Esophagus squamous epithelium (tissue), 5 donors: Measurements from ENCODE around the gene CREB3. TPM values are rescaled to one million over a fixed set of nuclear protein-coding genes. Genes with fewer than 3 reads are reported as not detected.

ENCODE experiments used
- DNase-seq: peaks from one replicate; lab custom pipeline; 2025; lab: John Stamatoyannopoulos, UW
- H3K27ac ChIP-seq, 4 donors: fragments of 200-600 bp; sonication (generic); one replicate each; pipeline ENCODE4 v1.5.1; 2016 to 2019; ENCODE audit warnings: mild to moderate bottlenecking in 1 of 4
- H3K27me3 ChIP-seq, 4 donors: fragments of 200-600 bp; sonication (generic); 1 replicate in 3 of 4; 2 replicates in 1 of 4; pipeline versions ENCODE4 v1.5.1 to v1.6.0; 2017 to 2021; ENCODE audit warnings: antibody characterized with exemption in 1 of 4
- H3K36me3 ChIP-seq, 3 donors: fragments of 200-600 bp; sonication (generic); one replicate each; pipeline ENCODE4 v1.5.1; 2016 to 2019
- H3K4me1 ChIP-seq, 3 donors: fragments of 200-600 bp; sonication (generic); one replicate each; pipeline ENCODE4 v1.5.1; 2017 to 2019
- H3K4me3 ChIP-seq, 4 donors: fragments of 200-600 bp; sonication (generic); 1 replicate in 3 of 4; 2 replicates in 1 of 4; pipeline ENCODE4 v1.5.1; 2016 to 2019; ENCODE audit warnings: mild to moderate bottlenecking in 2 of 4, moderate library complexity in 1 of 4
- H3K9me3 ChIP-seq, 3 donors: fragments of 200-600 bp; sonication (generic); one replicate each; pipeline ENCODE4 v1.5.1; 2016 to 2019
- CTCF ChIP-seq, 6 experiments: fragments of 450-650 bp in 4 of 6; fragments of 200-600 bp in 2 of 6; sonication (generic) in 2 of 6; IDR thresholded peaks; one replicate each; pipeline ENCODE4 v1.5.1; 2016 to 2019; ENCODE audit warnings: antibody characterized with exemption in 6 of 6, mild to moderate bottlenecking in 4 of 6, moderate library complexity in 4 of 6
- POLR2A ChIP-seq, 4 donors: fragments of 450-650 bp; IDR thresholded peaks; one replicate each; pipeline ENCODE4 v1.6.1; 2017; ENCODE audit warnings: antibody characterized with exemption in 4 of 4, mild to moderate bottlenecking in 4 of 4, moderate library complexity in 3 of 4
- WGBS, 2 donors: methylation state at CpG; one replicate each; pipeline ENCODE4 v1.1.5; 2018; 5-methylcytosine and 5-hydroxymethylcytosine counted together
- intact Hi-C: fragments of 100-400 bp; cut with DNase I; formaldehyde crosslinking; loops from one replicate; pipeline ENCODE4 v1.15.0; 2022
- total RNA-seq, 4 donors: library from RNA; depleted of rRNA; stranded (reverse); fragments of >200 nt; gene quantifications; one replicate each; pipeline ENCODE4 v1.1.0, GENCODE V29; 2016
- donor health status: DM: yes; HTN: yes; CAD: no.

Gene CREB3
- total RNA-seq, 4 donors from 2014 or later, result 10.5 to 24.2 (median 19.2) TPM

- Histone ChIP-seq H3K4me3 (no peak overlapping the region), H3K4me1 (peaks cover 14 to 53% (median 26%) of the 10 kb centered on the region in 3 donors), H3K9me3 (no peaks in the 10 kb centered on the region), H3K36me3 (peaks cover 16 to 50% (median 33%) of the 10 kb centered on the region in 3 donors), H3K27me3 (no peaks in the 10 kb centered on the region), H3K27ac (peak overlapping the region in 2 of 4 donors; percentile 95 to 98)
- TF ChIP-seq POLR2A (IDR thresholded peaks at IDR 0.05) (no peak), CTCF (IDR thresholded peaks at IDR 0.05) (no peak)
- WGBS, 2 donors, result 83 to 90% methylated on average over 3 of the region's 3 CpGs
- intact Hi-C loops, result loop anchor here (5.0 to 10.0 kb wide), 2 partner anchors 77 to 129 kb away; partner anchors contain the start of genes CCDC107, RMRP and TESK1
- DNase-seq, result no peak
These were observed 1.6 kb downstream of the CREB3 start for GRCh38 chr9:35734096-35734495.

GRCh38 chr9:35736201-35736633, 3.8 kb downstream of the CREB3 start:
- intact Hi-C loops, result loop anchor here (10.0 kb wide), 1 partner anchor 131 kb away; the partner anchor contains the start of gene TESK1
- no peak for DNase-seq
- Histone ChIP-seq H3K27me3 (no peaks in the 10 kb centered on the region), H3K9me3 (no peaks in the 10 kb centered on the region), H3K4me3 (no peak overlapping the region), H3K27ac (peak overlapping the region in 2 of 4 donors; percentile 22 to 59), H3K36me3 (peaks cover 27 to 71% (median 52%) of the 10 kb centered on the region in 3 donors), H3K4me1 (peaks cover 10 to 32% (median 14%) of the 10 kb centered on the region in 3 donors)
- WGBS, 2 donors, result 38 to 65% methylated on average over 2 to 4 of the region's 5 CpGs
- peak; percentile 47 to 80 (median 73) for TF ChIP-seq CTCF (IDR thresholded peaks at IDR 0.05)
- no peak for TF ChIP-seq POLR2A (IDR thresholded peaks at IDR 0.05)

- DNase-seq, result no peak
- no peaks in the 10 kb centered on the region for H3K27me3 ChIP-seq
- peaks cover 27 to 81% (median 61%) of the 10 kb centered on the region in 3 donors for H3K36me3 ChIP-seq
- H3K4me3 ChIP-seq, result no peak overlapping the region
- TF ChIP-seq CTCF (IDR thresholded peaks at IDR 0.05) (no peak), POLR2A (IDR thresholded peaks at IDR 0.05) (no peak)
- WGBS, 2 donors, result 18 to 30% methylated on average over 1 of the region's 7 CpGs
- intact Hi-C loops, result loop anchor here (10.0 kb wide), 1 partner anchor 132 kb away; the partner anchor contains the start of gene TESK1
- no peaks in the 10 kb centered on the region for H3K9me3 ChIP-seq
- no peak overlapping the region for H3K27ac ChIP-seq
- H3K4me1 ChIP-seq, result peaks cover 10 to 28% (median 14%) of the 10 kb centered on the region in 3 donors
These were observed 4.7 kb downstream of the CREB3 start for GRCh38 chr9:35737143-35737542.

- H3K36me3 ChIP-seq, result peaks cover 27 to 91% (median 68%) of the 10 kb centered on the region in 3 donors
- no peaks in the 10 kb centered on the region for H3K27me3 ChIP-seq
- no peak overlapping the region for H3K27ac ChIP-seq
- WGBS, 2 donors, result 65 to 68% methylated on average over 4 of the region's 4 CpGs
- intact Hi-C loops, result loop anchor here (10.0 kb wide), 1 partner anchor 133 kb away; the partner anchor contains the start of gene TESK1
- no peak for TF ChIP-seq CTCF (IDR thresholded peaks at IDR 0.05)
- no peaks in the 10 kb centered on the region for H3K9me3 ChIP-seq
- no peak for DNase-seq
- peaks cover 9 to 21% (median 9%) of the 10 kb centered on the region in 3 donors for H3K4me1 ChIP-seq
- no peak overlapping the region for H3K4me3 ChIP-seq
These were observed 5.7 kb downstream of the CREB3 start for GRCh38 chr9:35738186-35738585.

- WGBS, 2 donors, result 85 to 91% methylated on average over 3 to 6 of the region's 7 CpGs
- intact Hi-C loops, result loop anchor here (10.0 kb wide), 1 partner anchor 134 kb away; the partner anchor contains the start of gene TESK1
These were observed 6.5 kb downstream of the CREB3 start for GRCh38 chr9:35738924-35739323.

More at GRCh38 chr9:35738924-35739323, 6.5 kb downstream of the CREB3 start:
- no peak for DNase-seq
- no peak overlapping the region for H3K4me3 ChIP-seq
- no peak overlapping the region for H3K27ac ChIP-seq
- peaks cover 1 to 14% (median 2%) of the 10 kb centered on the region in 3 donors for H3K4me1 ChIP-seq
- TF ChIP-seq POLR2A (IDR thresholded peaks at IDR 0.05) (no peak), CTCF (IDR thresholded peaks at IDR 0.05) (no peak)
- H3K36me3 ChIP-seq, result peaks cover 27 to 98% (median 69%) of the 10 kb centered on the region in 3 donors
- no peaks in the 10 kb centered on the region for H3K9me3 ChIP-seq
- no peaks in the 10 kb centered on the region for H3K27me3 ChIP-seq
